Activated CD8-positive, alpha-beta memory T cell treated with anti-CD3 and anti-CD28 coated beads for 4 hours (primary cell): Measurements from ENCODE around the gene ITGA1.
"Not testable (repeated sequence)": the region's sequence is repeated elsewhere in the genome, so short reads cannot be mapped to it uniquely, and the experiment has no call there.

Experiments used
- DNase-seq, 2 donors: peaks; one replicate each; pipeline ENCODE4 v3.0.0-alpha.2; 2020; ENCODE audit warnings: low read depth in 2 of 2

The ITGA1 gene

GRCh38 chr5:52831786-52832511, 44.2 kb downstream of the ITGA1 start:
- DNase-seq = no peak

GRCh38 chr5:52834320-52834719, 46.6 kb downstream of the ITGA1 start:
- DNase-seq = no peak

- no peak for DNase-seq
Measured at GRCh38 chr5:52837068-52837467, 49.4 kb downstream of the ITGA1 start.

- DNase-seq = no peak
Measured at GRCh38 chr5:52837591-52838001, 49.9 kb downstream of the ITGA1 start.

GRCh38 chr5:52838326-52839015, 50.8 kb downstream of the ITGA1 start:
- no peak for DNase-seq

GRCh38 chr5:52839285-52839684, 51.6 kb downstream of the ITGA1 start:
- DNase-seq = no peak

GRCh38 chr5:52840277-52841050, 52.7 kb downstream of the ITGA1 start:
- DNase-seq = no peak

- DNase-seq = no peak
Measured at GRCh38 chr5:52841114-52841513, 53.4 kb downstream of the ITGA1 start.

GRCh38 chr5:52842111-52842510, 54.4 kb downstream of the ITGA1 start:
- DNase-seq = no peak

GRCh38 chr5:52844885-52845284, 57.2 kb downstream of the ITGA1 start:
- no peak for DNase-seq

- DNase-seq = no peak
Measured at GRCh38 chr5:52846182-52846842, 58.6 kb downstream of the ITGA1 start.

- not testable (repeated sequence) for DNase-seq
Measured at GRCh38 chr5:52848688-52849087, 61.0 kb downstream of the ITGA1 start.

GRCh38 chr5:52849544-52849943, 61.8 kb downstream of the ITGA1 start:
- no peak for DNase-seq

- DNase-seq = no peak
Measured at GRCh38 chr5:52853650-52854049, 65.9 kb downstream of the ITGA1 start.

GRCh38 chr5:52854301-52854700, 66.6 kb downstream of the ITGA1 start:
- no peak for DNase-seq

GRCh38 chr5:52854949-52855348, 67.2 kb downstream of the ITGA1 start:
- DNase-seq = no peak

- DNase-seq = no peak
Measured at GRCh38 chr5:52856564-52856963, 68.8 kb downstream of the ITGA1 start.

- no peak for DNase-seq
Measured at GRCh38 chr5:52859628-52860027, 71.9 kb downstream of the ITGA1 start.

- no peak for DNase-seq
Measured at GRCh38 chr5:52861368-52861767, 73.7 kb downstream of the ITGA1 start.

GRCh38 chr5:52863715-52864290, 76.1 kb downstream of the ITGA1 start:
- DNase-seq = no peak

- no peak for DNase-seq
Measured at GRCh38 chr5:52864371-52864770, 76.7 kb downstream of the ITGA1 start.

- DNase-seq = no peak
Measured at GRCh38 chr5:52864884-52865283, 77.2 kb downstream of the ITGA1 start.
